ENCODE data around the gene FBN1.

Gene FBN1

GRCh38 chr15:48422401-48422800, 223.1 kb downstream of the FBN1 start:
- Histone ChIP-seq H3K4me3 (ENCODE audit: low read depth, low read length) (no peak overlapping the region), H3K27me3 (ENCODE audit: control insufficient read depth, insufficient read depth, low read length) (no peaks in the 10 kb centered on the region), H2AFZ (no peak overlapping the region), H3K79me2 (no peaks in the 10 kb centered on the region), H3K4me2 (ENCODE audit: low read length) (no peak overlapping the region), H3K9me3 (ENCODE audit: control insufficient read depth, low read length) (no peaks in the 10 kb centered on the region), H3K27ac (no peak overlapping the region), H3K36me3 (ENCODE audit: control insufficient read depth, insufficient read depth, low read length) (no peaks in the 10 kb centered on the region), H3K4me1 (no peaks in the 10 kb centered on the region), H3K9ac (no peak overlapping the region)
- TF ChIP-seq, protein P1, sequence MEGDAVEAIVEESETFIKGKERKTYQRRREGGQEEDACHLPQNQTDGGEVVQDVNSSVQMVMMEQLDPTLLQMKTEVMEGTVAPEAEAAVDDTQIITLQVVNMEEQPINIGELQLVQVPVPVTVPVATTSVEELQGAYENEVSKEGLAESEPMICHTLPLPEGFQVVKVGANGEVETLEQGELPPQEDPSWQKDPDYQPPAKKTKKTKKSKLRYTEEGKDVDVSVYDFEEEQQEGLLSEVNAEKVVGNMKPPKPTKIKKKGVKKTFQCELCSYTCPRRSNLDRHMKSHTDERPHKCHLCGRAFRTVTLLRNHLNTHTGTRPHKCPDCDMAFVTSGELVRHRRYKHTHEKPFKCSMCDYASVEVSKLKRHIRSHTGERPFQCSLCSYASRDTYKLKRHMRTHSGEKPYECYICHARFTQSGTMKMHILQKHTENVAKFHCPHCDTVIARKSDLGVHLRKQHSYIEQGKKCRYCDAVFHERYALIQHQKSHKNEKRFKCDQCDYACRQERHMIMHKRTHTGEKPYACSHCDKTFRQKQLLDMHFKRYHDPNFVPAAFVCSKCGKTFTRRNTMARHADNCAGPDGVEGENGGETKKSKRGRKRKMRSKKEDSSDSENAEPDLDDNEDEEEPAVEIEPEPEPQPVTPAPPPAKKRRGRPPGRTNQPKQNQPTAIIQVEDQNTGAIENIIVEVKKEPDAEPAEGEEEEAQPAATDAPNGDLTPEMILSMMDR (IDR thresholded peaks at IDR 0.05): no peak

DNA sequence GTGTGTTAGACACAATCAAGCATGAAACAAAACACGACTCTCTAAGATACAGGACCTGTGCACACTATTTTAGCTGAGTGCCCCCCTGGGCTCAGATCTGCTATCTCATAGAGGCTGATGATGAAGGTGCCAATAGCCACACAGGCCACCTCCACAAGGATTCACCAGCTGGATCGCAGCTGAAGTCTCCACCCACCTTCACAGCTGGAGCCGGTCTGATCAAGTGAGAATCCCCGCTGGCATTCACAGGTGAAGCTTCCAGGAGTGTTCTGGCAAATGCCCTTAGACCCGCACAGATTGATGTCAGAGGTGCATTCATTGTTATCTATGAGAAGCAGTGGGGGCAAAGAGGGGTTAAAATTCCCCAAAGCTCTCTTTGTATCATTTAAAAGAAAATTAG, 224.1 kb downstream of the FBN1 start:
- Histone ChIP-seq H3K4me2 (ENCODE audit: low read length) (no peak overlapping the region), H3K27ac (no peak overlapping the region), H3K4me3 (ENCODE audit: low read depth, low read length) (no peak overlapping the region), H3K27me3 (ENCODE audit: control insufficient read depth, insufficient read depth, low read length) (no peaks in the 10 kb centered on the region), H3K79me2 (no peaks in the 10 kb centered on the region), H3K36me3 (ENCODE audit: control insufficient read depth, insufficient read depth, low read length) (no peaks in the 10 kb centered on the region), H3K4me1 (no peaks in the 10 kb centered on the region), H2AFZ (no peak overlapping the region), H3K9ac (no peak overlapping the region), H3K9me3 (ENCODE audit: control insufficient read depth, low read length) (no peaks in the 10 kb centered on the region)
- TF ChIP-seq, protein P1 (IDR thresholded peaks at IDR 0.05): no peak

GRCh38 chr15:48419896-48420295, 225.6 kb downstream of the FBN1 start:
- no peak overlapping the region for H2AFZ ChIP-seq
- no peak overlapping the region for H3K9ac ChIP-seq
- no peaks in the 10 kb centered on the region for H3K4me1 ChIP-seq
- no peak overlapping the region for H3K4me3 ChIP-seq (ENCODE audit: low read depth, low read length)
- H3K9me3 ChIP-seq (ENCODE audit: control insufficient read depth, low read length): no peaks in the 10 kb centered on the region
- TF ChIP-seq, protein P1 (IDR thresholded peaks at IDR 0.05): no peak
- H3K27ac ChIP-seq: no peak overlapping the region
- no peaks in the 10 kb centered on the region for H3K27me3 ChIP-seq (ENCODE audit: control insufficient read depth, insufficient read depth, low read length)
- no peaks in the 10 kb centered on the region for H3K36me3 ChIP-seq (ENCODE audit: control insufficient read depth, insufficient read depth, low read length)
- no peaks in the 10 kb centered on the region for H3K79me2 ChIP-seq
- H3K4me2 ChIP-seq (ENCODE audit: low read length): no peak overlapping the region

DNA sequence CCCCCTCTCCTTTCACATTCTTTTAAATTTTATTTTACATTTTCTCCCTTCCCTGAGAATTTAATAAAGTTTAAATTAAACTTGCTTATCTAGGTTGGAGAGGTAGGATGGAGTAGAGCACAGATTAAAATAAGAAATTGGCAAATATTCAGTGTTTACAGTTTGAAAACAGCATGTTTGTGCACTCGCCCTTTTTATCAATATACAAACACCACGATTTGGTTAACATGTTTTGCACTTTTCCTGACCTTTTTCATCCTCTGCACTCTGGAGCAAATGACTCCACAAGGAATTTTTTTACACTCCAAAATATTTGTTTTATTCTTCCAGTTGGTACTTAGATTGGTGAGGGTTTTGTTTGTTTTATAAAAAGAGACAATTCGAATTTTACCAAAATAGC, 227.2 kb downstream of the FBN1 start:
- no peaks in the 10 kb centered on the region for H3K9me3 ChIP-seq (ENCODE audit: control insufficient read depth, low read length)
- no peak overlapping the region for H3K27ac ChIP-seq
- TF ChIP-seq, protein P1 (IDR thresholded peaks at IDR 0.05): no peak

GRCh38 chr15:48416301-48416700, 229.2 kb downstream of the FBN1 start:
- Histone ChIP-seq H3K27me3 (ENCODE audit: control insufficient read depth, insufficient read depth, low read length) (no peaks in the 10 kb centered on the region), H3K36me3 (ENCODE audit: control insufficient read depth, insufficient read depth, low read length) (no peaks in the 10 kb centered on the region), H3K9ac (no peak overlapping the region), H2AFZ (no peak overlapping the region), H3K27ac (no peak overlapping the region), H3K4me3 (ENCODE audit: low read depth, low read length) (no peak overlapping the region), H3K4me1 (no peaks in the 10 kb centered on the region), H3K4me2 (ENCODE audit: low read length) (no peak overlapping the region), H3K79me2 (no peaks in the 10 kb centered on the region), H3K9me3 (ENCODE audit: control insufficient read depth, low read length) (no peaks in the 10 kb centered on the region)
- TF ChIP-seq, protein P1 (IDR thresholded peaks at IDR 0.05): no peak

More for the DNA sequence above, 227.2 kb downstream of the FBN1 start:
- H3K9ac ChIP-seq: no peak overlapping the region
- no peaks in the 10 kb centered on the region for H3K27me3 ChIP-seq (ENCODE audit: control insufficient read depth, insufficient read depth, low read length)
- no peak overlapping the region for H2AFZ ChIP-seq
- H3K4me2 ChIP-seq (ENCODE audit: low read length): no peak overlapping the region
- H3K79me2 ChIP-seq: no peaks in the 10 kb centered on the region
- no peak overlapping the region for H3K4me3 ChIP-seq (ENCODE audit: low read depth, low read length)
- no peaks in the 10 kb centered on the region for H3K36me3 ChIP-seq (ENCODE audit: control insufficient read depth, insufficient read depth, low read length)
- no peaks in the 10 kb centered on the region for H3K4me1 ChIP-seq

Data from parathyroid adenoma (tissue), 2 donors.